HCT116 (cell line): ENCODE data around the gene FAM53B. TPM values are rescaled to one million over a fixed set of nuclear protein-coding genes. Genes with fewer than 3 reads are reported as not detected.

Experiments
- ATAC-seq: fragments of 200-7000 bp; cut with Tn5 transposase; 2 replicates; pipeline ENCODE4 v1.9.1; 2020; ENCODE audit warnings: mild to moderate bottlenecking, moderate library complexity
- BruUV-seq: library from RNA; stranded (reverse); fragments of 400-500 nt; replicated peaks from 2 replicates; lab custom pipeline; 2021; lab: Mats Ljungman, UMichigan
- CTCF ChIA-PET: fragments of 300-600 bp; sonication (Branson Sonifier 250); formaldehyde crosslinking; loops from one replicate; lab custom pipeline; 2021; ENCODE audit warnings: antibody characterized with exemption; lab: Charles Lee
- POLR2A ChIA-PET: fragments of 300-600, 350-600 bp; sonication (Branson Sonifier 250); formaldehyde crosslinking; loops from one replicate; lab custom pipeline; 2021; ENCODE audit warnings: antibody characterized with exemption; lab: Charles Lee
- RAD21 ChIA-PET, 2 experiments: fragments of 300-600 bp; sonication (Branson Sonifier 250); formaldehyde crosslinking; loops; one replicate each; lab custom pipeline; 2023; ENCODE audit warnings: low total read pairs in 2 of 2; ENCODE audit not compliant: uncharacterized antibody in 2 of 2, unreplicated experiment in 2 of 2, low non-redundant PET in 1 of 2; lab: Charles Lee
- DNase-seq: peaks from one replicate; pipeline ENCODE4 v3.0.0-alpha.2; 2010; ENCODE audit warnings: low read depth, low spot score
- H2AFZ ChIP-seq: fragments of 200-600 bp; shearing (Covaris generic), sonication (generic); 2 replicates; pipeline ENCODE4 v1.6.1; 2017; ENCODE audit warnings: low read depth, mixed run types, mixed read lengths, antibody characterized with exemption, low read length; ENCODE audit not compliant: poor library complexity, severe bottlenecking
- H3K27ac ChIP-seq: 2 replicates; pipeline ENCODE4 v1.5.1; 2012; ENCODE audit warnings: low read depth, low read length
- H3K27me3 ChIP-seq: fragments of 200-600 bp; sonication (generic); 2 replicates; pipeline ENCODE4 v1.6.1; 2016; ENCODE audit warnings: mixed run types, low read length, mixed read lengths; ENCODE audit not compliant: insufficient read depth
- H3K36me3 ChIP-seq, 2 experiments: fragments of 200-500 bp in 1 of 2; fragments of 200-600 bp in 1 of 2; sonication (Bioruptor generic) in 1 of 2; sonication (generic) in 1 of 2; 2 replicates each; pipeline versions ENCODE4 v1.5.1 to v1.6.1; 2014 to 2016; ENCODE audit warnings: low read length in 2 of 2, inconsistent platforms in 1 of 2, mixed read lengths in 1 of 2, mixed run types in 1 of 2; ENCODE audit not compliant: insufficient read depth in 2 of 2, control insufficient read depth in 1 of 2
- H3K4me1 ChIP-seq, 2 experiments: fragments of 200-600 bp in 1 of 2; sonication (generic) in 1 of 2; 2 replicates each; pipeline versions ENCODE4 v1.5.1 to v1.6.1; 2012 to 2017; ENCODE audit warnings: low read length in 2 of 2, inconsistent platforms in 1 of 2, mild to moderate bottlenecking in 1 of 2, mixed read lengths in 1 of 2, mixed run types in 1 of 2, moderate library complexity in 1 of 2; ENCODE audit not compliant: insufficient read depth in 2 of 2, control insufficient read depth in 1 of 2
- H3K4me2 ChIP-seq: fragments of 200-600 bp; sonication (generic); 2 replicates; pipeline ENCODE4 v1.6.1; 2017; ENCODE audit warnings: mixed run types, low read length, mixed read lengths
- H3K4me3 ChIP-seq, 2 experiments: fragments of 200-600 bp in 1 of 2; sonication (generic) in 1 of 2; replicated peaks in 1 of 2; 2 replicates each; pipeline ENCODE4 v1.5.1; 2011 to 2016; ENCODE audit warnings: low read length in 2 of 2, control low read depth in 1 of 2, low read depth in 1 of 2, mild to moderate bottlenecking in 1 of 2, mixed read lengths in 1 of 2, mixed run types in 1 of 2
- H3K79me2 ChIP-seq: fragments of 200-600 bp; sonication (generic); 2 replicates; pipeline ENCODE4 v1.6.1; 2017; ENCODE audit warnings: mild to moderate bottlenecking, mixed run types, low read length, moderate library complexity, mixed read lengths; ENCODE audit not compliant: insufficient read depth
- H3K9ac ChIP-seq: fragments of 200-600 bp; sonication (generic); 2 replicates; pipeline ENCODE4 v1.6.1; 2016; ENCODE audit warnings: low read length, mixed read lengths
- H3K9me2 ChIP-seq: fragments of 200-600 bp; sonication (generic), shearing (Covaris generic); 2 replicates; pipeline ENCODE4 v1.6.1; 2017; ENCODE audit warnings: mixed run types, mild to moderate bottlenecking, moderate library complexity; ENCODE audit not compliant: insufficient read depth
- H3K9me3 ChIP-seq, 2 experiments: fragments of 200-500 bp in 1 of 2; fragments of 200-600 bp in 1 of 2; sonication (Bioruptor generic) in 1 of 2; sonication (generic) in 1 of 2; 2 replicates each; pipeline ENCODE4 v1.6.1; 2014 to 2017; ENCODE audit warnings: low read length in 2 of 2, mixed read lengths in 2 of 2, inconsistent platforms in 1 of 2, low read depth in 1 of 2, mild to moderate bottlenecking in 1 of 2, mixed run types in 1 of 2, moderate library complexity in 1 of 2; ENCODE audit not compliant: control insufficient read depth in 1 of 2, insufficient read depth in 1 of 2
- H4K20me1 ChIP-seq: fragments of 200-600 bp; sonication (generic), shearing (Covaris generic); 2 replicates; pipeline ENCODE4 v1.6.1; 2017; ENCODE audit warnings: mixed run types, mild to moderate bottlenecking, moderate library complexity; ENCODE audit not compliant: insufficient read depth
- EGR1 ChIP-seq: IDR thresholded peaks from 2 replicates; pipeline ENCODE4 v1.6.1; 2012; ENCODE audit warnings: low read depth
- POLR2A ChIP-seq: IDR thresholded peaks from 2 replicates; pipeline ENCODE4 v1.7.0; 2011; ENCODE audit warnings: borderline replicate concordance; ENCODE audit not compliant: insufficient read depth, insufficient read length; ENCODE audit errors: extremely low read depth
- RAD21 ChIP-seq: IDR thresholded peaks from 2 replicates; pipeline ENCODE4 v1.6.1; 2012; ENCODE audit warnings: low read depth, mild to moderate bottlenecking
- REST ChIP-seq: IDR thresholded peaks from 2 replicates; pipeline ENCODE4 v1.6.1; 2012; ENCODE audit warnings: low read depth
- SRF ChIP-seq: IDR thresholded peaks from 2 replicates; pipeline ENCODE4 v1.6.1; 2012; ENCODE audit warnings: low read depth
- YY1 ChIP-seq: IDR thresholded peaks from 2 replicates; pipeline ENCODE4 v1.6.1; 2011; ENCODE audit warnings: low read length, low read depth, moderate library complexity, mild to moderate bottlenecking; ENCODE audit not compliant: insufficient replicate concordance; ENCODE audit errors: extremely low read depth
- ZBTB33 ChIP-seq: IDR thresholded peaks from 2 replicates; pipeline ENCODE4 v1.6.1; 2011; ENCODE audit warnings: mild to moderate bottlenecking, low read length, moderate library complexity; ENCODE audit not compliant: insufficient replicate concordance; ENCODE audit errors: extremely low read depth
- ZNF274 ChIP-seq: fragments of 200-500 bp; sonication (Bioruptor generic); IDR thresholded peaks from 2 replicates; pipeline ENCODE4 v1.6.1; 2014; ENCODE audit warnings: mild to moderate bottlenecking, low read depth, low read length, inconsistent platforms
- intact Hi-C: fragments of 100-400 bp; cut with micrococcal nuclease; formaldehyde crosslinking; loops from 2 replicates; pipeline ENCODE4 v1.10.0; 2022
- total RNA-seq: library from RNA; stranded (reverse); gene quantifications from one replicate; pipeline ENCODE4 v1.2.1, GENCODE V29; 2021; ENCODE audit not compliant: unreplicated experiment

Gene FAM53B
- total RNA-seq, 1 experiment from 2014 or later: 19.6 TPM

- peaks cover 16% of the 10 kb centered on the region in 2 experiments for H3K4me1 ChIP-seq
- no peak for TF ChIP-seq REST
- no peak for TF ChIP-seq EGR1
- no peak for TF ChIP-seq POLR2A
- TF ChIP-seq YY1: no peak
- TF ChIP-seq RAD21: no peak
- TF ChIP-seq ZNF274: no peak
- TF ChIP-seq ZBTB33: no peak
- no peak for TF ChIP-seq SRF
- H3K27ac ChIP-seq: no peak overlapping the region
- RAD21 ChIA-PET: no interaction called here
- POLR2A ChIA-PET: no interaction called here
- no TSS peak for BruUV-seq
- no peaks in the 10 kb centered on the region for H3K36me3 ChIP-seq
- H3K9ac ChIP-seq: no peak overlapping the region
- H3K27me3 ChIP-seq: no peaks in the 10 kb centered on the region
- no peaks in the 10 kb centered on the region for H3K79me2 ChIP-seq
- ATAC-seq (no peak), DNase-seq (no peak)
- intact Hi-C loops: no loop called here
- CTCF ChIA-PET: no interaction called here
- no peaks in the 10 kb centered on the region for H4K20me1 ChIP-seq
- no peaks in the 10 kb centered on the region for H3K9me3 ChIP-seq
- no peaks in the 10 kb centered on the region for H3K9me2 ChIP-seq
- no peak overlapping the region for H3K4me3 ChIP-seq
- H2AFZ ChIP-seq: no peak overlapping the region
- H3K4me2 ChIP-seq: no peak overlapping the region
Observed at GRCh38 chr10:124622866-124623536, 121.2 kb downstream of the FAM53B start.
